GM19043 (cell line): ENCODE data around the gene TMEM82.
A peak's percentile ranks its signal among the peaks of the same experiment; 100 is the strongest.
"Not testable (repeated sequence)": the region's sequence is repeated elsewhere in the genome, so short reads cannot be mapped to it uniquely, and the experiment has no call there.

ENCODE experiments used
- ATAC-seq: cut with Tn5 transposase; IDR thresholded peaks from one replicate; pipeline ENCODE4 v1.9.1; 2021; ENCODE audit warnings: low read depth; ENCODE audit not compliant: unreplicated experiment

Gene TMEM82

GRCh38 chr1:15742339-15742801 is at the start of gene TMEM82:
Gene TMEM82 (plus strand): TSS chr1:15742499. CDS start chr1:15742560, 61 bp downstream.
- no peak for ATAC-seq

DNA sequence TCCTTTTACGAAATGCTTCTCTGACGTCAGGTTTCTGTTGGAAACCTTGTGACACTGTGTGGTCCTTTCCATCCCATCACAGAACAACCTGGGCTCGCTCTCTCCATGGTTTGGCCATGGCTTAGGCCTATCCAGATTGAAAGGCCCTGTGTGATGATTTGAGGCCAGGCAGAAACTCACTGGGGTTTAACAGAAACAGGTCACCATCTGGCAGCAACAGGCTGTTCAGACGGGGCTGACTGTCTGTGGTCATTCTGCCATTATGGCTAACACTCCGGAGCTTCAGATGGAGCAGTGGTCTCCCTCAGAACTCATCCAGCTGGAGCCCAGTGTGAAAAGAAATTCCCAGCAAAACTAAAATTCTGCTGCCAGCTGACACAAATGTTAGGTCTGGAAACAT is 48.9 kb upstream of the TMEM82 start:
- no peak for ATAC-seq

- ATAC-seq = peak; percentile 91
Observed at GRCh38 chr1:15696956-15697521, 45.3 kb upstream of the TMEM82 start.

DNA sequence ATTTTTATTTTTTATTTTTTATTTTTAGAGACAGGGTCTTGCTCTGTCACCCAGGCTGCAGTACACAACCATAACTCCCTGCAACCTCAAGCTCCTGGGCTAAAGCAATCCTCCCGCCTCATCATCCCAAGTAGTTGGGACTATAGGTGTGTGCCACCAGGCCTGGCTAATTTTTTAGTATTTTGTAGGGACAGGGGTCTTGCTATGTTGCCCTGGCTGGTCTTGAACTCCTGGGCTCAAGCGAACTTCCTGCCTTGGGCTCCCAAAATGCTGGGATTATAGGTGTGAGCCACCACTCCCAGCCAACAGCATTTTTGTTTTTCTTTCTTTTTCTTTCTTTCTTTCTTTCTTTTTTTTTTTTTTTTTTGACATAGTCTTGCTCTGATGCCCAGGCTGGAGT is 44.1 kb upstream of the TMEM82 start:
- ATAC-seq = no peak

DNA sequence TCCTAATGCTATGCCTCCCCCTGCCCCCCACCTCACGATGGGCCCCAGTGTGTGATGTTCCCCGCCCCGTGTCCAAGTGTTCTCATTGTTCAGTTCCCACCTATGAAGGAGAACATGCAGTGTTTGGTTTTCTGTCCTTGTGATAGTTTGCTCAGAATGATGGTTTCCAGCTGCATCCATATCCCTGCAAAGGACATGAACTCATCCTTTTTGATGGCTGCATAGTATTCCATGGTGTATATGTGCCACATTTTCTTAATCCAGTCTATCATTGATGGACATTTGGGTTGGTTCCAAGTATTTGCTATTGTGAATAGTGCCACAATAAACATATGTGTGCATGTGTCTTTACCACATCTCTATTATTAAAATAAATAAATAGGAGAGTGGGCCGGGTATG is 43.0 kb upstream of the TMEM82 start:
- not testable (repeated sequence) for ATAC-seq

GRCh38 chr1:15700508-15700907 is 41.8 kb upstream of the TMEM82 start:
- no peak for ATAC-seq

- no peak for ATAC-seq
Observed at GRCh38 chr1:15701784-15702183, 40.5 kb upstream of the TMEM82 start.

- no peak for ATAC-seq
Observed at GRCh38 chr1:15702722-15703550, 39.4 kb upstream of the TMEM82 start.

DNA sequence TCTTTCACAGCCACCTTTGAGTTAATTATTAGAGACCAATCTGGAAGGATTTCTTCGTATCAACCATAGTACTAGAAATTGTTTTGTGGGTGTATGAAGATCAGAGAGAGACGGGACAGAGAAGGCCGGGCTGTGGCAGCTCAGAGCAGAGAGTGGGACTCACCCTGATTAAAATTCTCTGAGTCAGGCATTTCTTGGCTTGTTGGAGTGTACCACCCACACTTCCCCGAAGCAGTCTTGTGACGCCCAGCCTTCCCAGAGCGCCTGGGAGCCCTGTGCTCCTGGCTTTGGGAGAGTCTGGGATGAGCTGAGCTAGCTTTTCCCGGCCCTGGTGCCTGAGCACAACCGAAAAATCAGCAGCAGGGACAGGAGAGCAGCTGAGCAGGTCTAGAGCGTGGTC is 38.7 kb upstream of the TMEM82 start:
- ATAC-seq = no peak

DNA sequence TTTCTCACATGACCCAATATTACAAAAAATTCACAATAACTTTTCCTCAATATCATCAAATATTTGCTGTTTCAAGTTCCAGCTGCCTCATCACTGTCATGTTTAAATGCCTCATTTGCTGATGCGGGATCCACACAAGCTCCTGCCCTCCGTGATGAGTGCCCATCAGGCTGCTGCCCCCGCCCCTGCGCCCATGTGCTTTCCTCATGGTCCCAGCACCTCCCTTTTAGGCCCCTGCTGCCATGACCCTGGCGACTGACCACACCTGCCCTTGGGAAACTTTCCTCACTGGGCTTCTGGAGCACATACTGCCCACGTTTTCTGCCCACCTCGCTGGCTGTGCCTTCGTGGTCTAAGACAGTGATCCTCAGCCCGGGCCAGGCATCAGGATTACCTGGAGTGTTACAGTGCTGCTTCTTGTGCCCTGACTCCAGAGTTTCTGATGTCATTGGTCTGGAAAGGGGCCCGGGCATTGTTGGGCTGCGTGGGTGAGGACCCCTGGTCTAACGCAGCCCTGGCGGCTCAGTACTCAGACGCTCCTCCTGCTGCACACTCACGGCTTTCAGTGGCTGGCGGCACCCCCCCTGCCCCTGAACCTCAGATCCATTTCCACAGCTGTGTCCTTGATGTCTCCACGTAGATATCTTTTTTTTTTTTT is 37.6 kb upstream of the TMEM82 start:
- no peak for ATAC-seq

- no peak for ATAC-seq
Observed at GRCh38 chr1:15705184-15705566, 37.1 kb upstream of the TMEM82 start.

GRCh38 chr1:15706751-15707150 is 35.5 kb upstream of the TMEM82 start:
- no peak for ATAC-seq

DNA sequence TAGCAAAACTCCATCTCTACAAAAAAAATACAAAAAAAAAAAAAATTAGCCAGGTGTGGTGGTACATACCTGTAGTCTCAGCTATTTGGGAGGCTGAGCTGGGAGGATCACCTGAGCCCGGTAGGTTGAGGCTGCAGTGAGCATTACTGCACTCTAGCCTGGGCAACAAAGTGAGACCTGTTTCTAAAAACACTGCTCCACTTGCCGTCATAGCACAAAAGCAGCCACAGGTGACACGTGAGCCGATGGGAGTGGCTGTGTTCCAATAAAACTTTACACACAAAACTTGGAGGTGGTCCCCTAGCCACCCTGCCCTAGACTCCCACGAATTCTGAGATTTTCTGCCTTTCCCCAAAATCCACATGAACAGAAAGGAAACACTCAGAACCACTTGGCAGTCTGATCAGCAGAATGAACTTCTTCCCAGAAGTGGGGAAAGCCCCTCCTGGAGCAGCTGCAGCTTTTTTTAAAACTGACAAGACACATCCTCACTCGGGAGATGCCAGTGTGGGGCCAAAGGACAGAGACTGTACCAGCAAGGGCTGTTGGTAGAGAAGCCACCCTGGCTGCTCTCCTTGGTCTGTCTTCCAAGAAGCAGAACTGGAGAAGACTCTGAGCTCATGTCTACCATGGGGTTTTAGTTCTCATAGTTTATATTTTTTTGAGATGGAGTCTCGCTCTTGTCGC is 34.9 kb upstream of the TMEM82 start:
- no peak for ATAC-seq

DNA sequence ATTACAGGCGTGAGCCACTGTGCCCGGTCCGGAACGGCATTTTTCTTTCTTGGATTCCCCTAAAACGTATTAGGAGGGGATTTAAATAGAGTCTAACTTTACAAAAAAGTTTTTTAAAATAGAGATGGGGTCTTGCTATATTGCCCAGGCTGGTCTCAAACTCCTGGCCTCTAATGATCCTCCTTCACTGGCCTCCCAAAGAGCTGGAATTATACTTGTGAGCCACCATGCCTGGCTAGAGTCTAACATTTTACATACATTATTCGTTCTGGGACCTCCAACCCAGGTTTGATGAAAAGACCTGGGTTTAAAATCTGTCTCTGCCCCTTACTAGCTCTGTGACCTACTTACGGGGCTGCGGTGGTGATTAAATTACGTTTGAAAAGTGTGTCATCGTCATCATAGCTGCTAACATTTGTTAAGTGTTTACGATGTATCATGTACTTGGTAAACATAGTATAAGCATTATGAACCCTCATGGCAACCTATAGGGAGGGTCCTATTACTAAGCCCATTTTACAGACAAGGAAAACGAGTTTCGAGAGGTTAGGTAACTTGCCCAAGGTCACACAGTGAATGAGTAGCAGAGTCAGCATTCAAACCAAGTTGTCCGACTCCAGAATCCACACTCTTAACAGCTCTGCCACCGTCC is 33.7 kb upstream of the TMEM82 start:
- ATAC-seq = no peak

DNA sequence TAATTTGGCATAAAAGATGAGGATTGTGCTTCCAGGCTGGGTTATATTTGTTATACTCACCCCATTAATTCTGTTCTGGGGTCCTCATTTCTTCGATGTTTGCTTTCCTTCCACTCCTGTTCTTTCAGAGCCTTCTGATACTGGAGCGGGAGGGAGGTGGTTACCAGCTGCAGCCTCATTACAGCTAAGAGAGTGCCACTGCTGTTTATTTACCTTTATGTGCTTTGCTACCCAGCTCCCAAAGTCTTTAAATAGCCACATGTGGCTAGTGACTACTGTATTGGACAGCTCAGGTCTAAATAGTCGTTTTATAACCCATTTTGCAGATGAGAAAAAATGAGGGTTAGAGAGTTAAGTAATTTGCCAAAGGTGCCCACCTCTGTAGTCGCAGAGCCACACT is 33.1 kb upstream of the TMEM82 start:
- ATAC-seq = no peak

DNA sequence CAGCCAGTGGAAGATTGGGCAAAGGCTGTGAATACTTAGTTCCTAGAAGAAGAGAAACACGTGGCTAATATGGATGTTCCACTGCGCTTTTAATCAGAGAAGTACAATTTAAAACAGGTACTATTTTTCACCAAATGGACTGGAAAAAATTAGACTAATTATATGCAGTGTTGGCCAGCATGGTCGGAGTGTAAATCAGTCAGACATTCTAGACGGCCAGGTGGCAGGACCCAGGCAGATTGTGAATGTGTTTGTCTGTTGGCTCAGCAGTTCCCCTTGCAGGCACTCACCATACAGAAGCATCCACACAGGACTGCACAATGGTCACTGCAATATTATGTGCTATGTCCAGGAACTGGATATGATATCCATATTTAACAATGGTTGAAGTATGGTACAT is 30.1 kb upstream of the TMEM82 start:
- ATAC-seq = no peak

GRCh38 chr1:15714406-15715136 is 27.7 kb upstream of the TMEM82 start:
- ATAC-seq = no peak

GRCh38 chr1:15717418-15718125 is 24.7 kb upstream of the TMEM82 start:
- ATAC-seq = no peak

DNA sequence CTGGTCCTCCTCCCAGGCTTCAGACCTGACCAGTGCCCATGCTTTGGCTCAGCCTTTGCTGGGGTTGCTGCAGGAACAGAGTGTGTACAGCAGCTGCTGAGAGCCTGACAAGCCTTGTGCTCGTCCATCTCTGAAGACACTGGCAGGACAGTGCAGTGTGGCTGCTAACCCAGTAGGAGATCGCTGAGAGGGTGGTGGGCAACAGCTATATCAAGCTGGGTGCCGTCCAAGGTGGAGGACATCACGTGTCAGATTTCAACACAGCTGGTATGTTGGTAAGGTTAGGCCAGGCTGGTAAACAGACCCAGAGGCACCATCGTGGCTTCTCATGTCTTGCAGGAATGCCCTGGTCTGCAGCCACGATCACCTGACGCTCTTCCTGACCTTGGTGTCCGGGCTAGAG is 24.1 kb upstream of the TMEM82 start:
- ATAC-seq = no peak
